HCT116 (cell line): Measurements from ENCODE around the gene CYSLTR2. TPM values are rescaled to one million over a fixed set of nuclear protein-coding genes. Genes with fewer than 3 reads are reported as not detected.

Experiments
- ATAC-seq: fragments of 200-7000 bp; cut with Tn5 transposase; 2 replicates; pipeline ENCODE4 v1.9.1; 2020; ENCODE audit warnings: mild to moderate bottlenecking, moderate library complexity
- BruUV-seq: library from RNA; stranded (reverse); fragments of 400-500 nt; replicated peaks from 2 replicates; lab custom pipeline; 2021; lab: Mats Ljungman, UMichigan
- CTCF ChIA-PET: fragments of 300-600 bp; sonication (Branson Sonifier 250); formaldehyde crosslinking; loops from one replicate; lab custom pipeline; 2021; ENCODE audit warnings: antibody characterized with exemption; lab: Charles Lee
- POLR2A ChIA-PET: fragments of 300-600, 350-600 bp; sonication (Branson Sonifier 250); formaldehyde crosslinking; loops from one replicate; lab custom pipeline; 2021; ENCODE audit warnings: antibody characterized with exemption; lab: Charles Lee
- RAD21 ChIA-PET, 2 experiments: fragments of 300-600 bp; sonication (Branson Sonifier 250); formaldehyde crosslinking; loops; one replicate each; lab custom pipeline; 2023; ENCODE audit warnings: low total read pairs in 2 of 2; ENCODE audit not compliant: uncharacterized antibody in 2 of 2, unreplicated experiment in 2 of 2, low non-redundant PET in 1 of 2; lab: Charles Lee
- DNase-seq: peaks from one replicate; pipeline ENCODE4 v3.0.0-alpha.2; 2010; ENCODE audit warnings: low read depth, low spot score
- H2AFZ ChIP-seq: fragments of 200-600 bp; shearing (Covaris generic), sonication (generic); 2 replicates; pipeline ENCODE4 v1.6.1; 2017; ENCODE audit warnings: low read depth, mixed run types, mixed read lengths, antibody characterized with exemption, low read length; ENCODE audit not compliant: poor library complexity, severe bottlenecking
- H3K27ac ChIP-seq: 2 replicates; pipeline ENCODE4 v1.5.1; 2012; ENCODE audit warnings: low read depth, low read length
- H3K27me3 ChIP-seq: fragments of 200-600 bp; sonication (generic); 2 replicates; pipeline ENCODE4 v1.6.1; 2016; ENCODE audit warnings: mixed run types, low read length, mixed read lengths; ENCODE audit not compliant: insufficient read depth
- H3K36me3 ChIP-seq, 2 experiments: fragments of 200-500 bp in 1 of 2; fragments of 200-600 bp in 1 of 2; sonication (Bioruptor generic) in 1 of 2; sonication (generic) in 1 of 2; 2 replicates each; pipeline versions ENCODE4 v1.5.1 to v1.6.1; 2014 to 2016; ENCODE audit warnings: low read length in 2 of 2, inconsistent platforms in 1 of 2, mixed read lengths in 1 of 2, mixed run types in 1 of 2; ENCODE audit not compliant: insufficient read depth in 2 of 2, control insufficient read depth in 1 of 2
- H3K4me1 ChIP-seq, 2 experiments: fragments of 200-600 bp in 1 of 2; sonication (generic) in 1 of 2; 2 replicates each; pipeline versions ENCODE4 v1.5.1 to v1.6.1; 2012 to 2017; ENCODE audit warnings: low read length in 2 of 2, inconsistent platforms in 1 of 2, mild to moderate bottlenecking in 1 of 2, mixed read lengths in 1 of 2, mixed run types in 1 of 2, moderate library complexity in 1 of 2; ENCODE audit not compliant: insufficient read depth in 2 of 2, control insufficient read depth in 1 of 2
- H3K4me2 ChIP-seq: fragments of 200-600 bp; sonication (generic); 2 replicates; pipeline ENCODE4 v1.6.1; 2017; ENCODE audit warnings: mixed run types, low read length, mixed read lengths
- H3K4me3 ChIP-seq, 2 experiments: fragments of 200-600 bp in 1 of 2; sonication (generic) in 1 of 2; replicated peaks in 1 of 2; 2 replicates each; pipeline ENCODE4 v1.5.1; 2011 to 2016; ENCODE audit warnings: low read length in 2 of 2, control low read depth in 1 of 2, low read depth in 1 of 2, mild to moderate bottlenecking in 1 of 2, mixed read lengths in 1 of 2, mixed run types in 1 of 2
- H3K79me2 ChIP-seq: fragments of 200-600 bp; sonication (generic); 2 replicates; pipeline ENCODE4 v1.6.1; 2017; ENCODE audit warnings: mild to moderate bottlenecking, mixed run types, low read length, moderate library complexity, mixed read lengths; ENCODE audit not compliant: insufficient read depth
- H3K9ac ChIP-seq: fragments of 200-600 bp; sonication (generic); 2 replicates; pipeline ENCODE4 v1.6.1; 2016; ENCODE audit warnings: low read length, mixed read lengths
- H3K9me2 ChIP-seq: fragments of 200-600 bp; sonication (generic), shearing (Covaris generic); 2 replicates; pipeline ENCODE4 v1.6.1; 2017; ENCODE audit warnings: mixed run types, mild to moderate bottlenecking, moderate library complexity; ENCODE audit not compliant: insufficient read depth
- H3K9me3 ChIP-seq, 2 experiments: fragments of 200-500 bp in 1 of 2; fragments of 200-600 bp in 1 of 2; sonication (Bioruptor generic) in 1 of 2; sonication (generic) in 1 of 2; 2 replicates each; pipeline ENCODE4 v1.6.1; 2014 to 2017; ENCODE audit warnings: low read length in 2 of 2, mixed read lengths in 2 of 2, inconsistent platforms in 1 of 2, low read depth in 1 of 2, mild to moderate bottlenecking in 1 of 2, mixed run types in 1 of 2, moderate library complexity in 1 of 2; ENCODE audit not compliant: control insufficient read depth in 1 of 2, insufficient read depth in 1 of 2
- H4K20me1 ChIP-seq: fragments of 200-600 bp; sonication (generic), shearing (Covaris generic); 2 replicates; pipeline ENCODE4 v1.6.1; 2017; ENCODE audit warnings: mixed run types, mild to moderate bottlenecking, moderate library complexity; ENCODE audit not compliant: insufficient read depth
- CBX3 ChIP-seq: IDR thresholded peaks from 2 replicates; pipeline ENCODE4 v1.6.1; 2012; ENCODE audit warnings: low read depth
- CEBPB ChIP-seq: IDR thresholded peaks from 2 replicates; pipeline ENCODE4 v1.6.1; 2012; ENCODE audit warnings: low read depth
- CTCF ChIP-seq, 3 experiments: fragments of 200-600 bp in 1 of 3; sonication (generic) in 1 of 3; IDR thresholded peaks in 2 of 3; conservative IDR thresholded peaks in 1 of 3; 2 replicates each; pipeline ENCODE4 v1.5.1; 2012 to 2017; ENCODE audit warnings: low read depth in 2 of 3, low read length in 2 of 3, antibody characterized with exemption in 1 of 3, borderline replicate concordance in 1 of 3, control low read depth in 1 of 3, mild to moderate bottlenecking in 1 of 3, mixed read lengths in 1 of 3, mixed run types in 1 of 3, moderate library complexity in 1 of 3; ENCODE audit not compliant: insufficient read depth in 1 of 3
- EGR1 ChIP-seq: IDR thresholded peaks from 2 replicates; pipeline ENCODE4 v1.6.1; 2012; ENCODE audit warnings: low read depth
- EZH2 ChIP-seq: fragments of 200-600 bp; sonication (generic); IDR thresholded peaks from 2 replicates; pipeline ENCODE4 v1.6.1; 2017; ENCODE audit warnings: antibody characterized with exemption, mixed run types
- EZH2phosphoT487 ChIP-seq: fragments of 200-600 bp; IDR thresholded peaks from 2 replicates; pipeline ENCODE4 v1.6.1; 2018; ENCODE audit warnings: antibody characterized with exemption, borderline replicate concordance
- FOSL1 ChIP-seq: IDR thresholded peaks from 2 replicates; pipeline ENCODE4 v1.6.1; 2012; ENCODE audit warnings: low read depth
- JUND ChIP-seq: IDR thresholded peaks from 2 replicates; pipeline ENCODE4 v1.6.1; 2012
- REST ChIP-seq: IDR thresholded peaks from 2 replicates; pipeline ENCODE4 v1.6.1; 2012; ENCODE audit warnings: low read depth
- SIN3A ChIP-seq: IDR thresholded peaks from 2 replicates; pipeline ENCODE4 v1.6.1; 2012; ENCODE audit warnings: low read depth
- TCF7L2 ChIP-seq: IDR thresholded peaks from 2 replicates; pipeline ENCODE4 v1.7.0; 2011; ENCODE audit warnings: borderline replicate concordance, inconsistent platforms; ENCODE audit not compliant: insufficient read depth, insufficient read length; ENCODE audit errors: extremely low read depth
- intact Hi-C: fragments of 100-400 bp; cut with micrococcal nuclease; formaldehyde crosslinking; loops from 2 replicates; pipeline ENCODE4 v1.10.0; 2022
- total RNA-seq: library from RNA; stranded (reverse); gene quantifications from one replicate; pipeline ENCODE4 v1.2.1, GENCODE V29; 2021; ENCODE audit not compliant: unreplicated experiment

CYSLTR2 gene
- total RNA-seq, 1 experiment from 2014 or later, result not detected

GRCh38 chr13:48735571-48735970, 81.8 kb downstream of the CYSLTR2 start:
- ChIA-PET CTCF (no interaction called here), RAD21 (no interaction called here), POLR2A (no interaction called here)
- Histone ChIP-seq H4K20me1 (no peaks in the 10 kb centered on the region), H3K9ac (no peak overlapping the region), H3K27ac (no peak overlapping the region), H3K36me3 (no peaks in the 10 kb centered on the region), H3K4me2 (no peak overlapping the region), H3K27me3 (no peaks in the 10 kb centered on the region), H3K4me1 (peaks cover 0 to 5% of the 10 kb centered on the region in 2 experiments; a peak in 1 of 4 replicates), H2AFZ (no peak overlapping the region), H3K9me2 (no peaks in the 10 kb centered on the region), H3K4me3 (no peak overlapping the region), H3K9me3 (no peaks in the 10 kb centered on the region), H3K79me2 (no peaks in the 10 kb centered on the region)
- intact Hi-C loops, result loop anchor here (10.0 kb wide), 1 partner anchor 401 kb away; no protein-coding TSS in a partner anchor
- ATAC-seq (no peak), DNase-seq (no peak)
- BruUV-seq, result no TSS peak
- TF ChIP-seq CBX3 (no peak), EZH2 (no peak), TCF7L2 (no peak), CEBPB (no peak), REST (no peak), EGR1 (no peak), SIN3A (no peak), EZH2phosphoT487 (no peak), JUND (no peak), CTCF (IDR thresholded peaks at IDR 0.05 in 2 of 3, conservative IDR thresholded peaks at IDR 0.05 in 1 of 3; ENCODE audit: borderline replicate concordance in 1 of 3, insufficient read depth in 1 of 3, low read depth in 2 of 3, low read length in 2 of 3) (no peak), FOSL1 (no peak)
